Uterus (tissue), 4 donors: ENCODE data around the gene BZW2. TPM values are rescaled to one million over a fixed set of nuclear protein-coding genes. Genes with fewer than 3 reads are reported as not detected.

ENCODE experiments used
- DNase-seq, 2 donors: peaks; one replicate each; pipeline ENCODE4 v3.0.0-alpha.2; 2019 to 2020
- H3K27ac ChIP-seq, 2 donors: fragments of 200-600 bp; sonication (generic); 1 replicate in 1 of 2; 2 replicates in 1 of 2; pipeline ENCODE4 v1.5.1; 2016 to 2018
- H3K27me3 ChIP-seq, 2 donors: fragments of 200-600 bp; sonication (generic); one replicate each; pipeline ENCODE4 v1.5.1; 2018 to 2019; ENCODE audit warnings: control low read depth in 1 of 2
- H3K36me3 ChIP-seq, 2 donors: fragments of 200-600 bp; sonication (generic); one replicate each; pipeline ENCODE4 v1.5.1; 2019; ENCODE audit warnings: control low read depth in 1 of 2
- H3K4me1 ChIP-seq, 2 donors: fragments of 200-600 bp; sonication (generic); one replicate each; pipeline ENCODE4 v1.5.1; 2018 to 2019; ENCODE audit warnings: control low read depth in 1 of 2
- H3K4me3 ChIP-seq, 2 donors: fragments of 200-600 bp; sonication (generic); 1 replicate in 1 of 2; 2 replicates in 1 of 2; pipeline ENCODE4 v1.5.1; 2018 to 2019; ENCODE audit warnings: mild to moderate bottlenecking in 1 of 2
- H3K9me3 ChIP-seq, 2 donors: fragments of 200-600 bp; sonication (generic); one replicate each; pipeline ENCODE4 v1.5.1; 2019; ENCODE audit warnings: control low read depth in 1 of 2
- CTCF ChIP-seq, 4 experiments: fragments of 200-600 bp in 2 of 4; fragments of 450-650 bp in 2 of 4; sonication (generic) in 2 of 4; IDR thresholded peaks; one replicate each; pipeline ENCODE4 v1.5.1; 2016 to 2019; ENCODE audit warnings: antibody characterized with exemption in 4 of 4, mild to moderate bottlenecking in 2 of 4, moderate library complexity in 1 of 4
- POLR2A ChIP-seq, 2 donors: fragments of 450-650 bp; IDR thresholded peaks; one replicate each; pipeline ENCODE4 v1.6.1; 2016; ENCODE audit warnings: antibody characterized with exemption in 2 of 2, mild to moderate bottlenecking in 1 of 2, moderate library complexity in 1 of 2
- intact Hi-C: fragments of 100-400 bp; cut with DNase I; formaldehyde crosslinking; loops from one replicate; pipeline ENCODE4 v1.15.1; 2023; ENCODE audit warnings: low total_unique reads
- total RNA-seq, 4 donors: library from RNA; depleted of rRNA in 3 of 4; stranded (reverse); fragments of >200 nt in 3 of 4; gene quantifications; one replicate each; pipeline versions ENCODE4 v1.1.0 to v1.2.4, GENCODE V29; 2014 to 2023
- donor health status: DM: yes; HTN: yes; CAD: no.

Gene BZW2
- total RNA-seq, 4 donors from 2014 or later: 16.5 to 50.0 (median 32.4) TPM

GRCh38 chr7:16634271-16634738 is 11.7 kb upstream of the BZW2 start:
- no peaks in the 10 kb centered on the region for H3K4me1 ChIP-seq
- no peaks in the 10 kb centered on the region for H3K36me3 ChIP-seq
- intact Hi-C loops: no loop called here
- DNase-seq: peak in 1 of 2 donors; percentile 23
- no peak for TF ChIP-seq CTCF (IDR thresholded peaks at IDR 0.05)
- no peak for TF ChIP-seq POLR2A (IDR thresholded peaks at IDR 0.05)
- H3K27me3 ChIP-seq: peaks cover 0 to 3% of the 10 kb centered on the region in 2 donors
- no peaks in the 10 kb centered on the region for H3K9me3 ChIP-seq
- H3K4me3 ChIP-seq: no peak overlapping the region
- peak overlapping the region in 1 of 2 donors; percentile 19 for H3K27ac ChIP-seq

- DNase-seq: no peak
- intact Hi-C loops: no loop called here
- no peaks in the 10 kb centered on the region for H3K36me3 ChIP-seq
- H3K9me3 ChIP-seq: no peaks in the 10 kb centered on the region
- H3K27ac ChIP-seq: peak overlapping the region; percentile 20 to 39
- H3K4me1 ChIP-seq: no peaks in the 10 kb centered on the region
- TF ChIP-seq CTCF (IDR thresholded peaks at IDR 0.05): no peak
- no peak for TF ChIP-seq POLR2A (IDR thresholded peaks at IDR 0.05)
- H3K4me3 ChIP-seq: no peak overlapping the region
- H3K27me3 ChIP-seq: peaks cover 0 to 3% of the 10 kb centered on the region in 2 donors
Measured at GRCh38 chr7:16636555-16637101, 9.4 kb upstream of the BZW2 start.

GRCh38 chr7:16637379-16637778 is 8.6 kb upstream of the BZW2 start:
- Histone ChIP-seq H3K9me3 (no peaks in the 10 kb centered on the region), H3K4me1 (no peaks in the 10 kb centered on the region), H3K4me3 (no peak overlapping the region), H3K27ac (peak overlapping the region; percentile 3 to 20), H3K27me3 (peaks cover 0 to 3% of the 10 kb centered on the region in 2 donors), H3K36me3 (no peaks in the 10 kb centered on the region)
- intact Hi-C loops: no loop called here
- no peak for DNase-seq
- TF ChIP-seq POLR2A (IDR thresholded peaks at IDR 0.05) (no peak), CTCF (IDR thresholded peaks at IDR 0.05) (no peak)

GRCh38 chr7:16638282-16639280 is 7.4 kb upstream of the BZW2 start:
- intact Hi-C loops: no loop called here
- no peak for TF ChIP-seq CTCF (IDR thresholded peaks at IDR 0.05)
- TF ChIP-seq POLR2A (IDR thresholded peaks at IDR 0.05): no peak
- H3K4me1 ChIP-seq: no peaks in the 10 kb centered on the region
- H3K27me3 ChIP-seq: no peaks in the 10 kb centered on the region
- no peaks in the 10 kb centered on the region for H3K9me3 ChIP-seq
- no peak overlapping the region for H3K4me3 ChIP-seq
- no peak for DNase-seq
- no peaks in the 10 kb centered on the region for H3K36me3 ChIP-seq
- H3K27ac ChIP-seq: no peak overlapping the region

- Histone ChIP-seq H3K27me3 (no peaks in the 10 kb centered on the region), H3K36me3 (no peaks in the 10 kb centered on the region), H3K27ac (peak overlapping the region; percentile 91 to 95), H3K9me3 (no peaks in the 10 kb centered on the region), H3K4me3 (peak overlapping the region; percentile 96 to 99), H3K4me1 (no peaks in the 10 kb centered on the region)
- TF ChIP-seq POLR2A (IDR thresholded peaks at IDR 0.05): no peak
- TF ChIP-seq CTCF (IDR thresholded peaks at IDR 0.05): no peak
- no peak for DNase-seq
- intact Hi-C loops: no loop called here
Measured at GRCh38 chr7:16644157-16644556, 1.8 kb upstream of the BZW2 start.
